Measurements from ENCODE around the gene SDK1. TPM values are rescaled to one million over a fixed set of nuclear protein-coding genes. Genes with fewer than 3 reads are reported as not detected.

Gene SDK1
- total and polyA plus RNA-seq, 2 experiments from 2014 or later = 2.1 to 10.0 TPM

GRCh38 chr7:4029941-4030340, 728.9 kb downstream of the SDK1 start:
- Histone ChIP-seq H3K27ac (ENCODE audit: low read depth) (no peak overlapping the region), H2AFZ (no peak overlapping the region), H3K4me1 (ENCODE audit: insufficient read depth) (peaks cover 9% of the 10 kb centered on the region), H4K20me1 (replicated peaks; ENCODE audit: insufficient read depth) (no peaks in the 10 kb centered on the region), H3K9me2 (ENCODE audit: insufficient read depth) (peaks cover 3% of the 10 kb centered on the region; the same call in 1 of the 2 replicates), H3K4me2 (no peak overlapping the region), H3K27me3 (ENCODE audit: insufficient read depth) (no peaks in the 10 kb centered on the region), H3K4me3 (no peak overlapping the region), H3K36me3 (ENCODE audit: insufficient read depth) (no peaks in the 10 kb centered on the region), H3K79me2 (replicated peaks; ENCODE audit: insufficient read depth) (no peaks in the 10 kb centered on the region), H3F3A (replicated peaks; ENCODE audit: low read depth) (no peaks in the 10 kb centered on the region)
- peaks cover 3% of the 10 kb centered on the region for H3K27me3 Mint-ChIP-seq (ENCODE audit: insufficient read depth, low read depth, poor library complexity)
- peaks cover 3% of the 10 kb centered on the region; the same call in 1 of the 3 replicates for H3K36me3 Mint-ChIP-seq (ENCODE audit: low read depth)
- no peak for TF ChIP-seq REST (IDR thresholded peaks at IDR 0.05; ENCODE audit: unreplicated experiment)
- TF ChIP-seq, protein P1, sequence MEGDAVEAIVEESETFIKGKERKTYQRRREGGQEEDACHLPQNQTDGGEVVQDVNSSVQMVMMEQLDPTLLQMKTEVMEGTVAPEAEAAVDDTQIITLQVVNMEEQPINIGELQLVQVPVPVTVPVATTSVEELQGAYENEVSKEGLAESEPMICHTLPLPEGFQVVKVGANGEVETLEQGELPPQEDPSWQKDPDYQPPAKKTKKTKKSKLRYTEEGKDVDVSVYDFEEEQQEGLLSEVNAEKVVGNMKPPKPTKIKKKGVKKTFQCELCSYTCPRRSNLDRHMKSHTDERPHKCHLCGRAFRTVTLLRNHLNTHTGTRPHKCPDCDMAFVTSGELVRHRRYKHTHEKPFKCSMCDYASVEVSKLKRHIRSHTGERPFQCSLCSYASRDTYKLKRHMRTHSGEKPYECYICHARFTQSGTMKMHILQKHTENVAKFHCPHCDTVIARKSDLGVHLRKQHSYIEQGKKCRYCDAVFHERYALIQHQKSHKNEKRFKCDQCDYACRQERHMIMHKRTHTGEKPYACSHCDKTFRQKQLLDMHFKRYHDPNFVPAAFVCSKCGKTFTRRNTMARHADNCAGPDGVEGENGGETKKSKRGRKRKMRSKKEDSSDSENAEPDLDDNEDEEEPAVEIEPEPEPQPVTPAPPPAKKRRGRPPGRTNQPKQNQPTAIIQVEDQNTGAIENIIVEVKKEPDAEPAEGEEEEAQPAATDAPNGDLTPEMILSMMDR (conservative IDR thresholded peaks at IDR 0.05; ENCODE audit: low read depth in 2 of 2) = no peak
- no peak for TF ChIP-seq ZNF331 (CRISPR knock-in tag; IDR thresholded peaks at IDR 0.05; ENCODE audit: low read depth)
- TF ChIP-seq JUNB (IDR thresholded peaks at IDR 0.05; ENCODE audit: unreplicated experiment) = no peak
- TF ChIP-seq POLR2AphosphoS5 (IDR thresholded peaks at IDR 0.05; ENCODE audit: low read depth) = no peak
- no peak for TF ChIP-seq ZNF114 (CRISPR knock-in tag; IDR thresholded peaks at IDR 0.05)
- no peak for TF ChIP-seq STAT1 (IDR thresholded peaks at IDR 0.05; ENCODE audit: unreplicated experiment)
- TF ChIP-seq CREB1 (CRISPR knock-in tag; IDR thresholded peaks at IDR 0.05; ENCODE audit: low read depth) = no peak
- TF ChIP-seq EZH2phosphoT487 (IDR thresholded peaks at IDR 0.05; ENCODE audit: unreplicated experiment) = no peak
- H3K4me3 Mint-ChIP-seq = no peak overlapping the region
- ATAC-seq (no peak), DNase-seq (ENCODE audit: low spot score) (no peak)
- H3K4me1 Mint-ChIP-seq = peaks cover 32% of the 10 kb centered on the region
- no peaks in the 10 kb centered on the region for H3K9me3 Mint-ChIP-seq
- H3K27ac Mint-ChIP-seq = no peak overlapping the region

DNA sequence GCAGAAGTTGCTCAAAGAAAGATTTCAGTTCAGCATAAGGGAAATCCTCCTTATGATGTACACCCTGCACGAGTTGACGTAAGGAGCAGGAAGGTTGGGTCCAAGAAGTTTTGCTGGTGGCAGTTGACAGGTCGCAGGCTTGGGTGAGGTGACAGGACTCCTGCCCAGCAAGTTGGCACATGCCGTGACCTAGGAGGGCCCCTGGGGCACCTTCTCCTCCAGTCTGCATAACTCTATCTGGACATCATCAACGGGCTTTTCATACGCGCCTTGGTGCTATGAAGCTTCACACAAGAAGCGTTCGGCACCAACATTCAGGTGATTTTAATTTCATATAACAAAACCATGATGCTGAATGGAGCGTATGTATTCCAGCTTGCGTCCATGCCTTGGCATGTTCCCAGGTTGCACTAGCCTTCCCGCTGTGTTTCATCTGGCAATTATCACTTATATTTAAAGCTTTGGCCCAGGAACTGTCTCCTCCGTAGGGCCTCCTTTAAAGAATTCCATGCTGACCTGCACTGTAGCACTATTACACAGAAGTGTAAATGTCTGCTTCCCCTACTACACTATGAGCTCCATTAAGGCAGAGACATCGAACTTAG, 729.4 kb downstream of the SDK1 start:
- Histone ChIP-seq H3K36me3 (ENCODE audit: insufficient read depth) (no peaks in the 10 kb centered on the region), H3K27me3 (ENCODE audit: insufficient read depth) (no peaks in the 10 kb centered on the region), H3K27ac (ENCODE audit: low read depth) (no peak overlapping the region), H4K20me1 (replicated peaks; ENCODE audit: insufficient read depth) (no peaks in the 10 kb centered on the region), H3F3A (replicated peaks; ENCODE audit: low read depth) (no peaks in the 10 kb centered on the region), H3K4me1 (ENCODE audit: insufficient read depth) (peaks cover 9% of the 10 kb centered on the region), H3K4me2 (no peak overlapping the region), H3K4me3 (no peak overlapping the region), H3K79me2 (replicated peaks; ENCODE audit: insufficient read depth) (no peaks in the 10 kb centered on the region), H2AFZ (no peak overlapping the region), H3K9me2 (ENCODE audit: insufficient read depth) (peaks cover 3% of the 10 kb centered on the region; the same call in 1 of the 2 replicates)
- H3K4me1 Mint-ChIP-seq = peaks cover 27% of the 10 kb centered on the region
- no peak overlapping the region for H3K4me3 Mint-ChIP-seq
- H3K36me3 Mint-ChIP-seq (ENCODE audit: low read depth) = peaks cover 3% of the 10 kb centered on the region; the same call in 1 of the 3 replicates
- ATAC-seq (no peak), DNase-seq (ENCODE audit: low spot score) (no peak)
- no peaks in the 10 kb centered on the region for H3K9me3 Mint-ChIP-seq
- H3K27me3 Mint-ChIP-seq (ENCODE audit: insufficient read depth, low read depth, poor library complexity) = peaks cover 3% of the 10 kb centered on the region
- no peak for TF ChIP-seq EZH2 (IDR thresholded peaks at IDR 0.05; ENCODE audit: low read depth, unreplicated experiment)
- TF ChIP-seq NANOG (IDR thresholded peaks at IDR 0.05; ENCODE audit: borderline replicate concordance) = no peak
- no peak for TF ChIP-seq STAT1 (IDR thresholded peaks at IDR 0.05; ENCODE audit: unreplicated experiment)
- TF ChIP-seq, protein P2, sequence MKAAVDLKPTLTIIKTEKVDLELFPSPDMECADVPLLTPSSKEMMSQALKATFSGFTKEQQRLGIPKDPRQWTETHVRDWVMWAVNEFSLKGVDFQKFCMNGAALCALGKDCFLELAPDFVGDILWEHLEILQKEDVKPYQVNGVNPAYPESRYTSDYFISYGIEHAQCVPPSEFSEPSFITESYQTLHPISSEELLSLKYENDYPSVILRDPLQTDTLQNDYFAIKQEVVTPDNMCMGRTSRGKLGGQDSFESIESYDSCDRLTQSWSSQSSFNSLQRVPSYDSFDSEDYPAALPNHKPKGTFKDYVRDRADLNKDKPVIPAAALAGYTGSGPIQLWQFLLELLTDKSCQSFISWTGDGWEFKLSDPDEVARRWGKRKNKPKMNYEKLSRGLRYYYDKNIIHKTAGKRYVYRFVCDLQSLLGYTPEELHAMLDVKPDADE (IDR thresholded peaks at IDR 0.05) = no peak
- H3K27ac Mint-ChIP-seq = no peak overlapping the region

Data from GM23338 (cell line).